C4-2B (cell line): ENCODE results near the gene ARHGEF28.

ENCODE experiments used
- H3K27ac ChIP-seq: fragments of 450-650 bp; 2 replicates; pipeline ENCODE4 v1.5.1; 2017
- ZFX ChIP-seq: fragments of 450-650 bp; IDR thresholded peaks from 2 replicates; pipeline ENCODE4 v1.6.1; 2017
- TF ChIP-seq, protein P1 (sequence below): fragments of 450-650 bp; conservative IDR thresholded peaks from 2 replicates; pipeline ENCODE4 v1.5.1; 2017; ENCODE audit warnings: mild to moderate bottlenecking

The ARHGEF28 gene

DNA sequence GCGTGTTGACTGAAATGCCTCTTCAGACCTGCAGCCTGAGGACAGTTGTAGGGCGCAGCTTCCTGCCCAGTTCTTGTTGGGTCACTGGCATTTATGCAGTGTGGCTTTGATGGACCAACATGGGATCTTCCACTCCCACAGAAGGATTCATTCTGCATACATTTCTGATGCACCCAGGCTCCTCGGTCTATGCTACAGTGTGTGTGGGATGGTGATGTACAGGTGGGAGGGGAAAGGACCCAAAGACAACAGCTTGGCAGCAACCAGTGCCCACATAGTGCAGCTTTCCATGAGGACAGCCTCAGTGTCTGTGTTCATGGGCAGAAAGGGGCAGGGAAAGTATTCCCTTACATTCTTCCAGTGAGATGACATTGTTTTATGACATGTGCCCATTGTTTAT is 237.9 kb downstream of the ARHGEF28 start:
- H3K27ac ChIP-seq, result no peak overlapping the region
- TF ChIP-seq, protein P1, sequence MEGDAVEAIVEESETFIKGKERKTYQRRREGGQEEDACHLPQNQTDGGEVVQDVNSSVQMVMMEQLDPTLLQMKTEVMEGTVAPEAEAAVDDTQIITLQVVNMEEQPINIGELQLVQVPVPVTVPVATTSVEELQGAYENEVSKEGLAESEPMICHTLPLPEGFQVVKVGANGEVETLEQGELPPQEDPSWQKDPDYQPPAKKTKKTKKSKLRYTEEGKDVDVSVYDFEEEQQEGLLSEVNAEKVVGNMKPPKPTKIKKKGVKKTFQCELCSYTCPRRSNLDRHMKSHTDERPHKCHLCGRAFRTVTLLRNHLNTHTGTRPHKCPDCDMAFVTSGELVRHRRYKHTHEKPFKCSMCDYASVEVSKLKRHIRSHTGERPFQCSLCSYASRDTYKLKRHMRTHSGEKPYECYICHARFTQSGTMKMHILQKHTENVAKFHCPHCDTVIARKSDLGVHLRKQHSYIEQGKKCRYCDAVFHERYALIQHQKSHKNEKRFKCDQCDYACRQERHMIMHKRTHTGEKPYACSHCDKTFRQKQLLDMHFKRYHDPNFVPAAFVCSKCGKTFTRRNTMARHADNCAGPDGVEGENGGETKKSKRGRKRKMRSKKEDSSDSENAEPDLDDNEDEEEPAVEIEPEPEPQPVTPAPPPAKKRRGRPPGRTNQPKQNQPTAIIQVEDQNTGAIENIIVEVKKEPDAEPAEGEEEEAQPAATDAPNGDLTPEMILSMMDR, result no peak
- TF ChIP-seq ZFX, result no peak

DNA sequence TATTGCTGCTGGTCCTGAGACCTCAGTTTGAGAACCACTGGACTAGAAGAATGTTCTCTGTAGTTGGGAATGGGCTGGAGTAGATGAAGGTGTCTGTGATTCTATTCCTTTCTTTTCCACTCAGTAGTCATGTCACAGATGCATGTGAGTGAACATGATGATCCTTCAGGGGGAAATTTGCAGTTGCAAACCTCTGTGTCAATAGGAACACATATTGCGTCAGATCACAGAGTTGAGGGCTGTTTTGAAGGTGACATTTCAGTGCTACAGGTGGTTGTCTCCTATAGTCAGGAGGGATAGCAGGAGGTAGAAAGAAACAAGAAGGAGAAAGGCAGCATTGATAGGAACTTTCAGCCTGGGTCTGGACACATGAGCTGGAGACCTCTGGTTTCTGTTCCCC is 239.3 kb downstream of the ARHGEF28 start:
- no peak overlapping the region for H3K27ac ChIP-seq
- TF ChIP-seq ZFX, result no peak
- TF ChIP-seq, protein P1, result no peak

DNA sequence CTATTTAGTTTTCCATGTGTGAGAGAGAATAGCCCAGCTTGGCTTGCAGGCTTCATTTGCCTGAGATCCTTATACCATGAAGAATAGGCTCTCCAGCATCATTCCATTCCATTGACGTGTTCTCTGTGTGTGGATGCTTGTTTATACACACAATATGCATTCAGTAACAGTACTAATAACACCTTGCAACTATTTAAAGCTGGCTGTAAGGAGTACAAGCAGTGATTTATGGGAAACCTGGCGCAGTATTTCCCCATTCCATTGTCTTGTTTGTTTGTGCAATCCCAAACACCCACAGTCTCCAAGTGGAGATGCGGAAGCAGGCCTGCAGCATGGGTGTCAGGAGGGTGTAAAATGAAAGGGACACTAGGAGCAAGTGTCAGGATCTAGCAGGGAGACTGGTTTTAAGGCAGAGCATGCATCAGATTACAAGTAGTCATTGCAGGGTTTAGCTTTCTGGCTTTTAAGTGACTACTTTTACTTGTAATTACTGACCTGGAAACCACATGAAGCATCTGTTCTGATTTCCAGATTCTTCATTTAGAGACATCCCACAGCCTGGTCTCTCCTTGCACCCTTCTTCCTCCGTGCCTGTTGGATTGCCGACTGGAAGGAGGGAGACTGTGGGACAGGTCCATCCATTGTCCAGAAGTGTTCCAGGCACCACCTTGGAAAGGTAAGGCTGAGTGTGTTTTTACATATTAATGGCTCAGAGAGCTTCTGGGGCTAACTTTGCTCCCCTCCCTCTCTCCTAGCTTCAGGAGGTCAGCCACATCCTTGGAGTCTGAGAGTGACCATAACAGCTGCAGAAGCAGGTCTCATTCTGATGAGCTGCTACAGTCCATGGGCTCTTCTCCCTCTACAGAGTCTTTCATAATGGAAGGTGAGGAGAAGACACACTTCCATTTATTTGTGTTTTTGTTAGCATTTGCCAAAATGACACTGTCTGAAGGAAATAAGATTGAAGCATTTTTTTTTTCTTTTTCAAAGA is 241.6 kb downstream of the ARHGEF28 start:
- no peak overlapping the region for H3K27ac ChIP-seq

DNA sequence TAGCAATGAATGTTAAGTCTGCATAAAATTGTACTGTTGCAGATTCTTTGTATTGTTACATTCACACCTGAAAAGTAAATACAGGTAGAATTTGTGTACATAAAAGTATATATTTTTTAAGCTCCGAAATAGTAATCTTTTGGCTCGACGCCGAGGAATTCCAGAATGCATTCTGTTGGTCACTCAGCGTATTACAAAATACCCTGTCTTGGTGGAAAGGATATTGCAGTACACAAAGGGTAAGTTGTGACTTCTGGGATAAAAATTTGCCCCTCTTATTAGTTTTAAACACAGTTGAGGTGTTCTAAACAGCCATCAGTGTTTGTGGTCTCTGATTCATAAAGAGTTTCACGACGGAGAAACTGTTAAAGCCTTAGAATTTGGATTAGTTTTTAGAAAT is 257.6 kb downstream of the ARHGEF28 start:
- H3K27ac ChIP-seq, result no peak overlapping the region
- no peak for TF ChIP-seq ZFX

More for the DNA sequence above, 241.6 kb downstream of the ARHGEF28 start:
- TF ChIP-seq, protein P1, result no peak
- TF ChIP-seq ZFX, result no peak

DNA sequence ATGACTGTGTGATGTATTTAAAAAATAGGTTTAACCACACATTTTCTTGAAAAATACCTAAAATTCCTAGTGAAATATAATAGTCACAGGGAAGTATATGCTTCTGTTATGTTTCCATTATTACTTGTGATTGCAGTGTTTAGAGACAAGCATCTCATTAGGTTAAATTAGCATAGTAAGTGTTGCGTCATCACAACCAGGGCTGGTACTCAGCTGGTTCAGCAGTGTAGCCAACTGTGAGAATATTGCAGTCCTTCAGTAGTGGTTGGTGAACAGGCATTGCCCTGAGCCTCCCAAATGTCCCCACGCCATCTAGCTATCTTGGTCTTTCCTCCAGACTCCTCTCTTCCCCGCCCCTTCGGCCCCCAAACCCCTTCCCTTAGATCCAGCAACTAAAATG is 261.7 kb downstream of the ARHGEF28 start:
- H3K27ac ChIP-seq, result no peak overlapping the region
- TF ChIP-seq ZFX, result no peak
- TF ChIP-seq, protein P1, result no peak

DNA sequence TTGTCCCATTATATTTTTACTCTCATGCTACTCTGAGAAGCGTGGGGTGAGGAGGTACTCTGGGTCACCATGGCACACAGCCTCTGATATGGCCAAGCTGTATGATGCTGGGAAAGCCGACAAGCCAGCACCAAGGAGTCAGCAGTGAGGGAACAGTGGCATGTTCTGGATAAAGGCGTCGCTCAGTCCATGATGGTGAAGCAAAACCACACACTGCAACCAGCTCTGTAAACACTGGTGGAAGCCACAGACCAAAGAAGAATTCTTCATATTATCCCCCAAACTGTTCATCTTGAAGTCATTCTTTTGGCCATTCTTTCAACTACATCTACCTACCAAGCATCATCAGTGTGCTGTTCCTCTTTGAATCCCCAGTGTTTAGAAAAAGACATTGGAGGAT is 264.6 kb downstream of the ARHGEF28 start:
- H3K27ac ChIP-seq, result no peak overlapping the region

DNA sequence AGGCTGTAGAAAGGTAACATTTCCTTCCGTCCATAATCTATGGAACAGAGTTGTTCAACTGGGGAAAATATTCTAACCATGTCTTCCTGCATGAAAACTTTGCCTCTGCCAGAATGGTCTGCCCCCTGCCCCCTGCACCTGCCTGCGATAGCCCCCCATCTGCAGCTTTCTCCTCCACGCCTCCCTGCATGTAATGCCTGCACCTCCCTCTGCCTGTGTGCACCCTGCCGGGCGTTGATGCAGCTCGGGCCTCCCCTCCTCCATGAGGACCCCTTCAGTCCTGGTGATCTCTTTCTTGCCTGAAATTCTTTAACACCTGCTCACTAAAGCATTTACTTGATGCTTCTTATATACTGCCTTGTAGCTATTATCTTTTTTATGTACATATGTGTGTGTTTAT is 266.2 kb downstream of the ARHGEF28 start:
- TF ChIP-seq, protein P1, result no peak
- no peak for TF ChIP-seq ZFX
- H3K27ac ChIP-seq, result no peak overlapping the region

More for the DNA sequence above, 264.6 kb downstream of the ARHGEF28 start:
- TF ChIP-seq, protein P1, result no peak
- no peak for TF ChIP-seq ZFX

DNA sequence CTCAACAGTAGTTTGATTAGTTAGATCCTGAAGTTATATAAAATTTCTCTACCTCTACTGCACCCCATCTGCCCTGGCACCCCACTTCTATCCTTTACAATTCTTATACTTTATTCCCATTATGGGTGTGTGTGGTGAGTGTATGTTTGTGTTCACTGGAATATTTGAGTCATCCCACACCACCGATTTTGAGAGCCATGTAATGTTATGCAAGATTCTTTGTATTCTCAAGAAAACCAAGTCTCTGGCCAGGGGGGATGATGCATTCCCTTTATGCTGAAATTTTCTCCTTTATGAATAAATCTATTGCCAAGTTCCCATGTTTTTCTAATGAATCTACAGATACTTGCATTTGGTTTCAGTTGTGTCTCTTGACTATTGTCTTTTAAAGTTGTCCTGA is 266.8 kb downstream of the ARHGEF28 start:
- no peak for TF ChIP-seq ZFX
- TF ChIP-seq, protein P1, result no peak
- no peak overlapping the region for H3K27ac ChIP-seq
